Measurements from ENCODE around the gene CUX1.

GRCh38 chr7:101944611-101945010 lies 127.2 kb downstream of the CUX1 start:
- TF ChIP-seq POLR2AphosphoS5 (IDR thresholded peaks at IDR 0.05) (no peak), POLR2A (IDR thresholded peaks at IDR 0.05) (no peak), CTCF (IDR thresholded peaks at IDR 0.05) (no peak)

Data from breast epithelium (tissue), 3 donors.